GM18907 (cell line): ENCODE results near the gene RIPPLY2.

Experiments
- ATAC-seq: cut with Tn5 transposase; IDR thresholded peaks from one replicate; pipeline ENCODE4 v1.9.1; 2021; ENCODE audit warnings: mild to moderate bottlenecking, moderate library complexity; ENCODE audit not compliant: unreplicated experiment

RIPPLY2 gene

DNA sequence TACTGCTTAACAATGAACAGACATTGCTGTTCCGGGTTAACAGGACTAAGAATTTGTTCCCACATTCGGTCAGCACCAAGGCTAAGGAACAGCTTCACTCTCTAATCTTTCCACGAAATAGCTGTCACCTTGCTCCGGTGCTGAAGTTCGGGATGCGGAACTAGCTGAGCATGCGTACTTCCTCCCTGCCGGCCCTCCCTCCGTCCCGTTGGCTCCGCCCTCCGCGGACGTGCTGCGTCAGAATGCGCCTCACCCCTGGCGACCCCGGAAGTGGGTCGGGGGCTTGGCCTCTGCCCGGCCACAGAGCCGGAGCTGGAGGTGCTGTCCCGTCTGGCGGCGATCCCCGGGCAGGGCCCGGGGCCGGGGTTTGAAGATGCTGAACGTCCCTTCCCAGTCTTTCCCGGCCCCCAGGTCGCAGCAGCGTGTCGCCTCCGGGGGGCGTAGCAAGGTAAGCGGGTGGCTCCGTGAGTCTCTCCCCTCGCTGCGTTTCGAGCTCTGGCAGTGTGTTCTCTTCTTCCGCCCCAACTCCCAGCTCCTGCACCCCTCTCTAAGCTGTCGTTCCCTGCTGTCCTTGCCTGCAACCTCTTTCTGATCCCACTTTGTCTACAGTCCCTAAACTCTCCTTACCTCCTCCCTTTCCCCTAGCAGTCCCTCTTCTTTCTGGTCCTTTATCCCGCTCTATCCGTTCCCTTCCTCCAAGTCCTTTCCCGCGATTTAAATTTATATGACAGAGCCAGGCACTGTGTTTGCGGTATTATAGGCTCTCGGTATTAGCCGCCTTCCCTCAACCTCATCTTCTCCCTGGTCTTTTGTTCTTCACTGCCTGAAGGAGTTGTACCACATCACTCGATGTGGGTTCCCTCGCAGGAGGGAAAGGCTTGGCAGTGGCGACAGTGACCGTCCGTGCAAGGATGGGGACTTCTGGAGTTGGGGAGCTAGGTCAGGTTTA is 6.5 kb downstream of the RIPPLY2 start, which contains the start of gene CYB5R4:
TSS of gene CYB5R4 (plus strand) at position 280 of the 949 bp plus-strand sequence. CDS start at position 374, 94 bp downstream.
- ATAC-seq, result peak; percentile 99

DNA sequence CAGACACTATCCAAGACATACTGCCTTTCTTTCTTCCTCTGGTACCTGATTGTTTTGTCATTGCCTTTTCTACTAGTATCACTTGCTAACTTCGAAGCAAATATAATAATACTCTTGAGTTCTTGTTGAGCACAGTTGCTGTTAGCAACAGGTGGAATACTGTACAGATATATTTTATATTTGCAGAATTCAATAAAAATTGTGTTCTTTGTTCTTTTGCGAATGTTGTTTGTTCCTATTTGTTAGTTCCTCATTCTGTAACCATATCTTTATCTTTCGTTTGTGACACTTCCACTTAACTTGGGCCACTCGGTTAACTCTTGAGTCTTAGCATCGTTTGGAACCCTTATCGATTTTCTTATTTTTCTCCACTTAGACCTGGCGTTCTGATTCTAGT is 7.2 kb downstream of the RIPPLY2 start:
- ATAC-seq, result no peak

DNA sequence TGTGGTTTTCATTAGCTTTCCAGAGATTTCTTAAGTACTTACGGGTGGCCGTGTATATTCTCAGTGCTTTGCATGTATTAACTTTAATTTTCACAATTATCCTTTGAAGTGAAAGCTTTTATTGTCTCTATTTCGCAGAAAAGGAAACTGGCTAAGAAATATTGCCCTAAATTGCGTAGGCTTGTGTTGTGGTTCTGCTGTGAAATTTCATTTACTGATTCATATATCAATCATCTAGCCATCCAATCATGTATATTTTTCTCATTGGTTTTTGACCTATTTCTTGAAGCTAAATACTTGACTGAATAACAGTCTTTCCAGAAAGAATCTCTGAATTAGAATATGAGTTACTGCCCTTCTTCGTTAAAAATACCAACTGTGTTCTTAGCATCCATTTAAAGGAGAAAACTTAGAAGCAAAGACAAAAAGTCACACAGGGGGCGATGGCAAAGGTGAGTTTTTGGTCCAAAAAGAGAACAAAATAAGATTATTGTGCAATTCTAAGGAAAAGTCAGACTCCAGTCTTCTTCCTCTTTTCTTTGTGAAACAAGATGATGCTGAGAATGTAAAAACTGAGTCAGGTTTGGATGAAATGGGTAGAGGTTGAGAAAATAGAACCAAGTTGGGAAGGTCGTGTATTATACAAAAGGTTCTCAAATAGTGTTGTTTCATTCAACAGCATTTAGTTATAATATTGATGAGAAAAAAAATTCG is 7.8 kb downstream of the RIPPLY2 start:
- no peak for ATAC-seq

DNA sequence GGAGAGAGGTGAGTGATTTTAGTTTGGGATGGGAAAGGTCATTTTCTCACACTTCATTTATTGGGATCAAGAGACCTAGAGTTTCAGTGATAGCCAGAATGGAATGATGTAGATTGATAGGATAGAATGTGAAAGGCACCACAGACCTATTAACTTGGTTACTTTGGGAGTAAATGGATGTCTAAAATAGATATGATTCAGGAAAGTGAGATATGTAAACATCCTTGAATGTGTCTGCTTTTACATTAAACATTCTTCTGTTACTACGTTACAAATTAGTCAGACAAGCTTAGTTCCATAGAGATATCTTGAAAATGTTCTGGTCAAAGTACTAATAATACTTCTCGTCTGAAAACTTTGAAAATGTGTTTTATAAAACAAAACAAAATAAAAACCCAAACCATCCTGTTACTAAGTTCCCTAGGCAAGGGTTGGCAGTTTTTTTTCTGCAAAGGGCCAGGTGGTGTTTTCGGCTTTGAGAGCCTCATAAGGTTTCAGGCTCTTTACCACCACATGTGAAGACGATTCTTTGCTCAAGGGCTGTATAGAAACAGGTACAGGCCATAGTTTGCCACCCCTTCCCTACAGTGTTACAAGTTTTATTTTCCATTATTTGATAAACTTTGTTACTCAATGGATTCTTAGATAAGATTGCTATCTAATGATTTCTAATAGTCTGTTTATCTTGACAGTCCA is 9.8 kb downstream of the RIPPLY2 start:
- no peak for ATAC-seq

DNA sequence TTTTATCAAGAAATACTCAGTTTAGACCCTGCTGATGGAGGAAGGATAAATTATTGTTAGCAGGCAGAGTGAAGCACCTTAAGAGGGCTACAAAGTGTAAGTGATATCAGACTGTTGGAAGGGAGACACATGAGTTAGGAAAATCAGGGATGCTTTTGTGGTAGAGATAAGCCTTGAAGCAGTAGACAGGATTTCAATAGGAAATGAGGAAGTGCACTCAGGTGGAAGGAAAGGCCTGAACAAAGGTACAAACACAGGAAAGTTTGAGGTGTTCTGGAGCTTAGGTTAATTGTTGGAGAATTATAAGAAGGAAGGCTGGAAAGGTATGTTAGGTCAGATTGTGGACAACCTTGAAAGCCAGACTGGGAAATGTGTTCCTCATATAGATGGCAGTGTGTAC is 13.9 kb downstream of the RIPPLY2 start:
- no peak for ATAC-seq

DNA sequence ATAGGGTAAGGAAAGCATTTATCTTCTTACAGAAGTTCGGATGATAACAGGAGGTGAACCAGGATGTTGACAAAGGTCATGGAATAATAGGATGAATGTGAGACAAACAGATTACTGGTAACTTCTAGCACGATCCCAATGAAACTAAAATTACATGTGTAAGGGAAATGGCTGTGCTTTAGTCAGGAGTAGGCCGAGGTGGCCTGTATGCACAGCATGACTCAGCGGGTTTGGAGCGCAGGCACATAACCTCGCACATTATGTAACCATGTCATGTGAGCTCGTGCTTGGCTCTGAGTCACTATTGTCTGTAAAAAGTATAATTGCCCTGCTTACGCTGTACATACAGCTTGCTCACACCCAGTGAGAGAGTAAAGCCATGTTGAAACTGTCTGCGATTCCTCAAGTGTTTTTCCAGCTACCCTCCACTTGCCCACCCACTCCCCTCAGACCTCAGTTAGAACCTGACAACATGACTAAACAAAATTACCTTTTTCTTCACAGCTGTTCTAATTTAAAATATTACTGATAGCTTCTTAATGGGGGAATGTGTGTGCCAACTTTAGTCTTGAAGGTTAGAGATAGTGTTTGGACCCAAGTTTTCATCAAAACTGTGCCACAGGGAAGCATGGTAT is 14.5 kb downstream of the RIPPLY2 start:
- ATAC-seq, result no peak

GRCh38 chr6:83868639-83869038 is 15.5 kb downstream of the RIPPLY2 start:
- ATAC-seq, result no peak

GRCh38 chr6:83870649-83871048 is 17.5 kb downstream of the RIPPLY2 start:
- no peak for ATAC-seq

GRCh38 chr6:83872386-83873118 is 19.4 kb downstream of the RIPPLY2 start:
- no peak for ATAC-seq

DNA sequence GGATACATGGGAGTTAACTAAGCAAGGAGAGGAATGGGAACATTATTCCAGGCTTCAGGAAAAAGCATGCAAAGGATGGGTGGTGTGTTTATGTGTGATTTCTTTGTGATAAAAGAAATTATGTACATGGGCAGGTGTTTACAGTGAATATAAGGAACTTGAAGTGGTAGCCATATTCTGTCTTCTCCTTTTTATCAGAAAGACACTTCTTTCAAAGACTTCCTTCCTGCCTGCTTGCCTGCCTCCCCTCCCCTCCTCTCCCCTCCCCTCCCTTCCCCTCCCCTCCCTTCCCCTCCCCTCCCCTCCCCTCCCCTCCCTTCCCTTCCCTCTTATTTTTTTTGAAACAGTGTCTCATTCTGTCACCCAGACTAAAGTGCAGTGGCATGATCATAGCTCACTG is 20.7 kb downstream of the RIPPLY2 start:
- ATAC-seq, result no peak

- no peak for ATAC-seq
These were observed 22.7 kb downstream of the RIPPLY2 start for GRCh38 chr6:83875843-83876242.

DNA sequence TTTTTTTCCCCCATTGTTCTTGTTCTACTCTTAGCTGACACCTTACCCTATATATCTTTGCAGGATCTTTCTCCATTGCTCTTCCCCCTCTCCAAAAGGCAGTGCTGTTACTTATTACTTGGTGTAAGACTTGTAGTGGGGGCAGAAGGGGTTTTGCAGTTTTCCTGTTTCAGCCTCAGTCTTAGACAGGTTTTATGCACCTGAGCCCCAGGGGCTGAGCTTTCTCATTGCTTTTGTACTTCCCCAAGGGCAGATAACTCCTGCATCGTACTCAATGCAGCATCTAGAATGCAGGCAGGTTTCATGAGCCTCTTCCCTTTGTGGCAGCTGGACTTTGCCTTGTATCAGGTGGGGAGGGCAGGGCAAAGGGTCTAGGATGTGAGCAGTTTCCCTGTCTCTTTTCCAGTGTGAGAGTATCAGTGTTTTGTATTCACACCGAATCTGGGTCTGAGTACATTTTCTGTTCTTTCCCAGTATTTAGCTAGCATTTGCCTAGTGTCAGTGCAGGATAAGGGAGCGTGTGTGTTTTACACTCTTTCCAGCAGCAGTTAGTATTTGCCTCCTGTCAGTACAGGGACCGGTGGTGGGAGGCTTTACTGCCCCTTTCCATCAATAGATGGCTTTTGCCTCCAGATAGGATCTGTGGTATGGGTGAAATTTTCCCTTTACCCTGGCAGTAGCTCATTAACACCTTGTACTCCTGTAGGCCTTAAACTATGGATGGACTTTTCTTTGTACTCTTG is 25.9 kb downstream of the RIPPLY2 start:
- no peak for ATAC-seq

DNA sequence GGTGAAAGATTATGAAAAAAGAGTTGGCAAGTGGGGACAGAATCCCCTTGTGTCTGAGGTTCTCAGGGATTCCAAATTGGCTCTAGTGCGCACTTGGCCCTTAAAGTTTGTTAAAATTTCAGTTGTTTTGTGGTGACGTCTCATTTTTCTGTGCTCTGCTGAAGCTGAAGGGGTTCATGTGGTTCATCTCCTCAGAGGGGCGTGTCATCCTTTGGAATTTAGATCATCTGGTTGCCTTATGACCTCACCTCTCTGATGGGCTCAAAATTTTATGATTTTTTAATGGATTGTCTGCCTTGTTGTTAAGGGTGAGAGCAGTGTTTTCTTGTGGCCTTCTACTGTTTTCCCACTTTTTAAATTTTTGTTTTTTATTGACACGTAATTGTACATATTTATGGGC is 26.6 kb downstream of the RIPPLY2 start:
- no peak for ATAC-seq

- no peak for ATAC-seq
These were observed 30.1 kb downstream of the RIPPLY2 start for GRCh38 chr6:83883240-83883639.

DNA sequence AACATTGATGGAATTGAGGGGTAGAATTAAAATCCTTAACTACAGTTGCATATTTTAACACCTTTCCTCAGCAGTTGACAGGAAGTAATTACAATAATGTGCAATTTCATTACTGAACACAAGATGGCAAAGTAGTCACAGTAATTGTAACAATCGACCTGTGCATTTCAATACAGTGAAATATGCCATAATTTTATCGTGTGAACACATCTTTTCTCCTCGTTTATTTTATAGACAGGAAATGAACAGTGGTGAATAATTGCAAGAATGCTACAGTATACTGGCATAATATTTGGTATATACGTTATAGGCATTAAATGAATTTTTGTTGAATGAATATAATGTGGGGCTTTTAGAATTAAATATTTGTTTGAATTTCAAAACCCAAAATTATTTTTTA is 31.4 kb downstream of the RIPPLY2 start:
- ATAC-seq, result peak; percentile 88

DNA sequence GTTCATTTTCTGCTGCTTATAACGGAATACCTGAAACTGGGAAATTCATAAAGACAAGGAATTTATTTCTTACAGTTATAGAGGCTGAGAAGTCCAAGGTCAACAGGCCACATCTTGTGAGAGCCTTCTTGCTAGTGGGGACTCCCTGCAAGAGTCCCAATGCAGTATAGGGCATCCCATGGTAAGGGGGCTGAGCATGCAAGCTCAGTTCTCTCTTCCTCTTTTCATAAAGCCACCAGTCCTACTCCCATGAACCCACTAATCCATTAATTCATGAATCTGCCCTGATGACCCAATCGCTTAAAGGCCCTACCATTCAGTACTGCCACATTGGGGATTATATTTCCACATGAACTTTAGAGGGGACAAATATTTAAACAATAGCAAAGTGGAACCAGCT is 32.8 kb downstream of the RIPPLY2 start:
- no peak for ATAC-seq

DNA sequence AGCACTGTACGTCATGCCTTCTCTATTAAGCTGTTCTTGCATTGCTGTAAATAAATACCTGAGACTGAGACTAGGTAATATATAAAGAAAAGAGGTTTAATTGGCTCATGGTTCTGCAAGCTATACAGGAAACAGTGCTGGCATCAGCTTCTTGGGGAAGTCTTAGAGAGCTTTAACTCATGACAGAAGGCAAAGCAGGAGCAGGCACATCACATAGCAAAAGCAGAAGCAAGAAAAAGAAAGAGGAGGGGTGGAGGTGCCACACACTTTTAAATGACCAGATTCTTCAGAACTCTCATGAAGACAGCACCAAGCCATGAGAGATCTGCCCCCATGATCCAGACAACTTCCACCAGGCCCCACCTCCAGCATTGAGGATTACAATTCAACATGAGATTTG is 36.5 kb downstream of the RIPPLY2 start:
- ATAC-seq, result no peak

GRCh38 chr6:83890520-83890919 is 37.4 kb downstream of the RIPPLY2 start:
- ATAC-seq, result no peak

GRCh38 chr6:83891586-83891985 is 38.4 kb downstream of the RIPPLY2 start:
- no peak for ATAC-seq

GRCh38 chr6:83893024-83893423 is 39.9 kb downstream of the RIPPLY2 start:
- ATAC-seq, result no peak
